GM20431 (cell line): ENCODE measurements around the gene MYRF.

Experiments
- in situ Hi-C: fragments of 300-500 bp; cut with MseI, MboI; formaldehyde crosslinking; loops from one replicate; pipeline ENCODE4 v1.15.0; 2020; ENCODE audit warnings: low sequenced_read_pairs; ENCODE audit not compliant: unreplicated experiment

MYRF gene

GRCh38 chr11:61814247-61814957 lies 62.0 kb downstream of the MYRF start:
- in situ Hi-C loops: no loop called here

- in situ Hi-C loops: no loop called here
Observed at GRCh38 chr11:61814958-61815789, 62.7 kb downstream of the MYRF start.

DNA sequence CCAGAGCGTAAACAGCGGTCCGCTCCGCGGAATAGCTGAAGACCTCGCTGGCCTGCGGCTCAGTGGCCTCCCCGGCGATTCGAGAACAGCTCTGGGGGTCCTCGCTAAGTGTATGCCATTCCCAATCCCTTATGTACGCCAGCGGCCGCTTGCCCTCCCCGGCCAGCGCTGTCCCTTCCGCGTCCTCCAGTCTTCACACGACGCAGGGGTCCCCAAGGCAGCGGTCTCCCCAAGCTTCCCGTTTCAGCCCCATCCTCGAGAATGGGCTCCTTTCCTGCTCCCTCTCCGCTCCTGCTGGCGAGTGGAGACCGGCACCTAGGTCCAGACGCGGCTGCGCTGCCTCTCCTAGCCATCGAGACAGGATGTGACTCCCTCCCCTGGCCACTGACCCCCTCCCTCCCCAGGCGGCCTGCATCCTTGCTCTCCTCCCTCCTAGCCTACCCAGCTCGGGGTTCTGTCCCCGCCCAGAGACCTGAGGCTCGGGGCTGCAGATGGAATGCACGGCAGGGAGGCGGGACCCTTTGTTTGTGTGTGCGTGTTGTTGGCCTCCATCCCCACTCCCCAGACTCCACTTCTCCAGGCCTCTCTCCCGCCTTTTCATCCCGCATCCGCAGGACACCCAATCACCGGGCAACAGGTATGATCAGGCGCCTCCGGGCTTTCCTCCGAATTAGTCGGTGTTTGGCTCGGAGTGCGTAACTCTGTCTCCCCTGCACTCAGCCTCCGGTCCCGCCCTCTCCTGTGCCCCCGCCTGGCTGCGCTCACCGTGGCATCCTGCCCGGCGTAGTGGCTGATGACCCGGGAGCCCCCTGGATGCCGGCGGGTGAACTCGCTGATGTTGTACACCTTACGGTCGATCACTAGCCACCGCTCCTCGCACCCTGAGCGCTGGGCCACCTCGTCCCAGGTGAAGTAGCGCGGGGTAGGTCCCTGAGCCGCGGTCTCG lies 63.6 kb downstream of the MYRF start:
- in situ Hi-C loops: no loop called here

- in situ Hi-C loops: no loop called here
Observed at GRCh38 chr11:61816736-61817455, 64.5 kb downstream of the MYRF start, which contains the start of gene FADS1. Gene FADS1 (minus strand): TSS chr11:61817003. CDS start chr11:61816929, 74 bp downstream.

DNA sequence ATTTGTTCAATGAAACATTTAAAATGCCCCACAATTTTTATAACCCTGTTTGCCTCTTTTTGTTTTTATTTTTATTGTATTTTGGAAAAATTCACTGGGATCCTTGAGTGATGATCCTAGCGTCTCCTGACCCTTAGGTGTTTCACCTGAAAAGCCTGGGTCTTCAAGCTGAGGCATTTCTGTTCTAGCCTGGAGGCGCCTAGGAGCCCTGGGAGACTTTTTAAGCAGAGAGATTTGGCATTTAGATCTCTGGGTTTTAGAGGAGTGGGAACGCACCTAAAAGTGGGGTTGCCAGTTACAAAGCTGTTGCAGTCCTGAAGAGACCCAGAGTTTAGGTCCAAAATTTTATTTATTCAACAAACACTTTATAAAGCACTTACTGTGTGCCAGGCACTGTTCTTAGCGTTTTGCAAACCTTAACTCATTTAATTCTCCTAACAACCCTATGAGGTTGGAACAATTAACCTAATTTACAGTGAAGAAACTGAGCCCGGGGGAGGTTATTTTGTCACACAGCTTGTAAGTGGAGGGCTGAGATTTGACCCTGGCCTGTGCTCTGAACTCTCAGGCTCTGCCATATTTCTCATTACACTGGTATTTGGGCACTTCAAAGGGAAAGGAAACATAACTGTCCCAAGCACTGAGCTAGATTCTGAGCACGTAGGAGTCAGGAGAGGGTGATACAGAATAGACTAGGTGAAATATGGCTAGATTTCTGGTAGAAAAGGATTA lies 65.2 kb downstream of the MYRF start:
- in situ Hi-C loops: no loop called here

DNA sequence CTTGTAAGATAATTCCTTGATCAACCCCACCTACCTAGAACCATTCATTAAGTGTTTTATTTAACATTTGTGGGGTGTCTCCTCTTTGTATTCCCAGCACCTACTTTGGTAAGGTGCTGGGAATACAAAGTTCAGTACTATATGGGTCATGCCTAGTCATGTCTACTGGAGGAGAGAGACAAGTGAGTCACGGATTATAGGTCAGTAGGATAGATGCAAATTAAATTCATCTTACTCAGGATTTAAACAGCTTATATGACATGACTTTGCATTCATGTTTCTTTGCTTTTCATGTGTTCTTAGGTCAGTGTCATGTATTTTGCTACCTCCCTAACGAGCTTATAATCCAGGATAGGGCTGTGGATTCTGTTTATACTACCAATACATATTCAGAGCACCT lies 67.7 kb downstream of the MYRF start:
- in situ Hi-C loops: no loop called here

GRCh38 chr11:61826930-61827570 lies 74.6 kb downstream of the MYRF start:
- in situ Hi-C loops: no loop called here

GRCh38 chr11:61827571-61828378 lies 75.3 kb downstream of the MYRF start, which contains the start of gene FADS2:
Gene FADS2 (plus strand): TSS chr11:61828300. CDS start chr11:61828391, 91 bp downstream.
- in situ Hi-C loops: no loop called here

DNA sequence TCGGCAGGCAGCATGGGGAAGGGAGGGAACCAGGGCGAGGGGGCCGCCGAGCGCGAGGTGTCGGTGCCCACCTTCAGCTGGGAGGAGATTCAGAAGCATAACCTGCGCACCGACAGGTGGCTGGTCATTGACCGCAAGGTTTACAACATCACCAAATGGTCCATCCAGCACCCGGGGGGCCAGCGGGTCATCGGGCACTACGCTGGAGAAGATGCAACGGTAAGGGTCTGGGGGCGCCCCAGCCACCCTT lies 75.9 kb downstream of the MYRF start:
- in situ Hi-C loops: no loop called here

GRCh38 chr11:61828629-61829407 lies 76.4 kb downstream of the MYRF start:
- in situ Hi-C loops: no loop called here

- in situ Hi-C loops: no loop called here
Observed at GRCh38 chr11:61829806-61830205, 77.4 kb downstream of the MYRF start.

DNA sequence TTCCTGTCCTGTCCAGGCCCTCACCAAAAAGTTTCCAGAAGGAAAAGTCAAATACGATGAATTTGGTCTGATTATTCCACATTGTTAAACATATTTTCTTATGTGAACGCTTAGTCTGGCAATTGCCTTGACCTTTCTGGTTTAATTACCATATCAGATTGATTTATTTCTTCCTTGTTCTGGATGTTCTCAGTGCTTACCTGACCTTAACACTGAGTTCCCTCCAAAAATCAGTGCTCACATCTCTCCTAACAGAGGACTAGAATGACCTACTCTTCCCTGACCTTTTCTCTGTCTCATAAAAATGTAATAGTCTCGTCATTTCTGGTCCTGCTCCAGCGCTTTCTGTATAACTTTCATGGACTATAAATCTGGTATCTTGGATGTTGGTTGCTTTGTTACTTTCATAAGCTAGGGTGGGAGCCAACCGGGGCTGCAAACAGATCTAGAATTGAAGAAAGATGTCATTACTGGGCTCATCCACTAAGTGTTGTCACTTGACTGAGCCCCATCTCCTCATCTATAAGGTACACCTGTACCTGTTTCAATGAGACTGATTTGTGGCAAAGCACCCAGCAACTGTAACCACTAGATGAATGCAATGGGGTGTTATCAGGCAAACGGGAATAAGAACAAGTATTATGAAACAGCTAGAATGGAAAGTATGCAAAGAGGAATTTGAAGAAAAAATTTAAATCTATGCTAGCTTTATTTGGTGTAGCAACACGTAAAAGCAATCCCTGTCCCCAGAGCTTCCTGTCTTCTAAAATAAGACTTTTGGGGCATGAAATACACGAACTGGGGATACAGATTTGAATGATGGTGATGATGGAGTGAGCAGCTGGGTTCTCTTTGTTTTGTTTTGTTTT lies 78.0 kb downstream of the MYRF start:
- in situ Hi-C loops: no loop called here

DNA sequence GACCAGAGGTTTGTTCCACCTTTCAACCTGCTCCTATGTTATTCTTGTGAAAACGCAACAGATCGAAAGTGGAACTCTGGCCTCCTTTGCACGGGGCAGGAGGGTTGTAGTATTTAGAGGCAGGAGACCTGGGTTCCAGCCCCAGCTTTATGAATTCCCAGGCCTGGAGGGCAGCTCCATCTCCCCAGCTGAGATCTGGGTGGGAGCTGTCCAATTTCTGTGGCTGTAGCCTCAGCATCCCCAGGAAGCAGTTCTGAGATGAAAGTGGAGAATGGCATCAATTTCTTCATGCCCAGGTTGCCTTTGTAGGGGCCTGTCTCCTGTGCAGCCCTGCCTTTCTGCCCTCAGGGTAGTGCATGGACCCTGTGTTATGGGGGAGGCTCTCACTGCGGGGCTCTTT lies 79.8 kb downstream of the MYRF start:
- in situ Hi-C loops: no loop called here

- in situ Hi-C loops: no loop called here
Observed at GRCh38 chr11:61832754-61833153, 80.3 kb downstream of the MYRF start.

- in situ Hi-C loops: no loop called here
Observed at GRCh38 chr11:61833471-61833870, 81.0 kb downstream of the MYRF start.

GRCh38 chr11:61833926-61834277 lies 81.5 kb downstream of the MYRF start:
- in situ Hi-C loops: no loop called here
